IPS-NIHi7 (cell line): ENCODE measurements around the gene LRRC63.
"Not testable (repeated sequence)": the region's sequence is repeated elsewhere in the genome, so short reads cannot be mapped to it uniquely, and the experiment has no call there.

Experiments used
- DNase-seq: peaks from one replicate; pipeline ENCODE4 v3.0.0; 2012; ENCODE audit warnings: mixed read lengths; ENCODE audit errors: extremely low spot score

The LRRC63 gene

GRCh38 chr13:46235286-46235685 lies 23.6 kb downstream of the LRRC63 start:
- no peak for DNase-seq

GRCh38 chr13:46265292-46265691 lies 53.6 kb downstream of the LRRC63 start:
- no peak for DNase-seq

- DNase-seq = no peak
Observed at GRCh38 chr13:46267166-46267565, 55.4 kb downstream of the LRRC63 start.

DNA sequence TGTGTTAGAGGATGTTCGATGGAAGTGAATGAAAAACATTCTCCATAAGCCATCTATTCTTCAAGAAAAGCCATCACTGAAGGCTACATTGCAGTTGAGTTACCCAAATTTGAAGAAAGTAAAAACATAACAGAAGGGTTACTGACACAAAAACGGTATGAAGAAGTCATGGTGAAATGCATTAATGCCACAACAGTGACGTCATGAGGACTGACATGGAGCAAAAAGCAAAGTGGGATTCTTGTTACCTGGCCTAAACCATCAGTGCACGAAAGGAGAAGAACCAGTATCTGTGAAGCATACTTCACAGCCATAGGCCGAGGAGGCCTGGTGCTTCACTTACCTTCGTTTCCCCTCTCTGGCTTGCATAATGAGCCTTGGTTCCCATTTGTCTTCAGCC lies 58.7 kb downstream of the LRRC63 start:
- DNase-seq = no peak

DNA sequence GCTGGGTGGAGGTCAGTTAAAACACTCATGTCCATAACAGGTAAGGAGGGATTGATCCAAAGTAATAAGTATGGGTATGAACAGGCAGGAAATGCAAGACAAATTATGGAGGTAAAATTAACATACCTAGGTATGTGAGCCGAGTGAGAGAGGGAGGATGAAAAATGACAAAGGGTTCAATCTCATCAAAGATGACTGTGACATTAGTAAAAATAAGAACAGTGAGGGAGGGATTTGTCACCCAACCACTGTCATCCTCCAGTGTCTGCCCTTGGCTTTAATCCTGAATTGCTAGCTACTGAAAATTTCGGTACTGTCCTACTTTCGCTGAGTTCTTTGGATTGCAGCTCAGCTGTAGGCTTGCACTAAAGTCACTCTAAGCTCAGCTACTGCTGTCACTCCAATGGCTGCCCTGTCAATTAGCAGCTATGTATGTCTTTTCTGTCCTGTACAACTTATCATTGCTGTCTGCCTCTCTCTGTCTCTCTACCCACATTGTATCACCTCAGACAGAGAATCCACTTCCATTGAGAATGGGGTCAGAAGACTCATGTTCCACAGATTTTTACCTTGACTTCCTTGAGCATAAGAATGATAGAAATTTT lies 62.5 kb downstream of the LRRC63 start:
- DNase-seq = no peak

DNA sequence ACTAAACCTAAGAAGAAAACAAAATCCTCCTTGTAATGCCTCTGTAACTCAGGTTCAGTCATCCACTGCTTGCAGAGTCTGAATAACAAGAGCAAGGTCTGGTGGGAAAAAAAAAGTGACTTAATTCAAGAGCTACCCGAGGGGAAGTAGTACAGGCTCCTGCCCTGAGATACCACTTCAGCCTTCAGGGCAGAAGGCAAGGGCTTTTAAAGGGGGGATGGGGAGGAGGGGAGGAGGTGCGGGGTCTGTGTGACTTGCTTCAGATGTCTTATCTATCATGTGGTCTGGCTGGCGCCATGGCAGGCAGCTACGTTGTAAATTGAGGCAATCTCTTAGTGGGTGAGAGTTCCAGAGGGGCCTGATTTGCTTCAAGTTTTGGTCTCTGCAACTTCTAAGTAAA lies 66.7 kb downstream of the LRRC63 start:
- peak; percentile 50 for DNase-seq

GRCh38 chr13:46281779-46282178 lies 70.1 kb downstream of the LRRC63 start:
- DNase-seq = no peak

- DNase-seq = not testable (repeated sequence)
Observed at GRCh38 chr13:46283912-46284824, 72.4 kb downstream of the LRRC63 start.

- DNase-seq = no peak
Observed at GRCh38 chr13:46286972-46287371, 75.2 kb downstream of the LRRC63 start.

- DNase-seq = peak; percentile 58
Observed at GRCh38 chr13:46288570-46289259, 77.0 kb downstream of the LRRC63 start.

DNA sequence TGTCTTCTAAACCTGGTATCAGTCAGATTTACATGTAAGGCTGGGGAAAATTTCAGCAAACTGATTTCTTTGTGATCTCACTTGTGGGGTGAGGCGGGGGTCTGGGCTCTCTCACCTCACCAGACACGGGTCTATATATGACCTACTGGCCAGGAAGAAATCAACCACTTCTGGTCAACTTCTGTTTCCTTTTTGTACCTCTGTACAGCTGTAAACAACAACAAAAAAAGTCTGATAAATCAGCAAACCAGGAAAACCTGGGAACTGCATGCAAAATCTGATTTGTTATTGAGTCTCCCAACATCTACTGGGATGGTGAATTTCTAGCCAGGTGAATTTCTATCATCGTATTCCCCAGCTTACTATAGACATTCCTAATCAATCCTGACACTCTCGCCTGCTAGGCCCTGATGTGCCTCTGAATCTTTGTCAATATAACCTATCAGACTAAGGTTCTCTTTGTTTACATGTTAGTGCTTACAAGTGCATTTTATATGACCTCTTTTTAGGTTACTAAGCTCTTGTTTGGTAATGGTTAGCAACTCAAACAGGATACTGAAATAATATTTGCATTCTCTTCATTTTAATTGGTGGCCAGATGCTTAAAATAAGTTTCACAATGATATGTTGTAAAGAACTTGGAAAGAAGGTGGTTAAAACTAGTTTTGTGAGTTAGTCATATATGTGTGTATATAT lies 77.7 kb downstream of the LRRC63 start:
- no peak for DNase-seq

- DNase-seq = no peak
Observed at GRCh38 chr13:46290434-46290833, 78.7 kb downstream of the LRRC63 start.

DNA sequence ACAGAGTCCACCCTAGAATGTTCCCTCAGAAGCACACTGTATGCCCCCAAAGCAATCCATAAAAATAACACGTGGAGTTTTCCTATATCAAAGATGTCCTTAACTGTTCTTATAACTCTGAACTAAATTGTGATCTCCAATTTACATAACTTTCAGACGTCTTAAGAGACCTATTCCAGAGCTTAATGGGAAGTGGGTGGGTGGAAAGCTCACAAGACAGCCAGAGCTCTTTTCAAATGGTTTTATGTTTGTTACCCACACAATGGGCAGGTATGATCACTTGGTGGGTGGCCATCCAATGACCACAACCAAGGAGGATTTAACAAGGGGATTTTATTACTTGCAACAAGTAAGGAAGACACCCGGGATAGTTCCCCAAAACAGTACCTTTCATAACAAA lies 81.7 kb downstream of the LRRC63 start:
- no peak for DNase-seq

DNA sequence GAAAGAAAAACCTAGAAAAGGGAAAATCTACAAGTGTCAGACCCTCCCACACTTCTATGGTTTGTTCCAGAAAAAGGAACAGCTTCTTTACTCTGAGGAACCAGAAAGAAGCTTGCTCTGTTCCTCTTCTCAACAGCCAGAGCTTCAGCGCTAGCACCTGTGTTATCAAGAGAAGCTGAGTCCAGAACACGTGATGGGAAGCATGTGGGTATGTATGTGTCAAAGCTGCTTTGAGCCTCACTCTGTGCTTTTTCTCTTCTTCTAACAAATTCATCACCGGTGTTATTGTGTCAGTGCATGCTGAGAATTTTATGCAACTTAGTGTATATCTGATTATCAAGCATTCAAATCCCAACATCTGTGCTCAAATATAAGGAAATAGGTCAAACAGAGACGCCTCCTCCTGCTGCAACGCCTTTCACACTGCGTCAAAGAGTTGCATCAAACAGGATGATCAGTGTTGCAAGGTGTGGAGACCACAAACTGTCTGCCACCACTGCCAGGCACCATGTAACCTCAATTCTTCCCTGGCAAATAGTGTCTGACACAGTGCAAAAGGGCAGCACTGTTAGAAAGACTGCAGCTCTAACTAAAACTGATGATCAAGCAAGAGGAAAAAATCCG lies 83.9 kb downstream of the LRRC63 start:
- no peak for DNase-seq

- DNase-seq = no peak
Observed at GRCh38 chr13:46296115-46296822, 84.5 kb downstream of the LRRC63 start.

GRCh38 chr13:46296921-46297320 lies 85.2 kb downstream of the LRRC63 start:
- DNase-seq = no peak

DNA sequence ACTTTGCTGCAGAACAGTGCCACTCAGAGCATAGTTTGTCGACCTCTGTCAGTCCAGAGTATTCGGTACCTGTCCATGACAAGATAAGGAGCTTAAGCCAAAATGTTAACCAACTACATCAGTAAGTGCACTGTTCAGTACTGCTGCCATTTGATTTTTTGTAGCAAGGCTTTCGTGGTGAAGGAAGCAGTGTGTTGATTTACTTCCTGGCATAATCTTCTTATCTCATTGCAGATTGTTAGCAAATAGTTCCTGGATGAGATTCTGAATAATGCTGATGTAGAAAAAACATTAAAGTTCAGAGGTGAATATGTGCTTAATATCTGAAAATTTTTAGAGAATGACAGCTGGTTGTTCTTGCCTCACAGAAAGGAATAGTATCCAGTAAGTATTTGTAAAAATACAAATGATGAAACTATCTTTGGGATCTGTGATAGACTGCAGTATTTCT lies 85.7 kb downstream of the LRRC63 start:
- no peak for DNase-seq

DNA sequence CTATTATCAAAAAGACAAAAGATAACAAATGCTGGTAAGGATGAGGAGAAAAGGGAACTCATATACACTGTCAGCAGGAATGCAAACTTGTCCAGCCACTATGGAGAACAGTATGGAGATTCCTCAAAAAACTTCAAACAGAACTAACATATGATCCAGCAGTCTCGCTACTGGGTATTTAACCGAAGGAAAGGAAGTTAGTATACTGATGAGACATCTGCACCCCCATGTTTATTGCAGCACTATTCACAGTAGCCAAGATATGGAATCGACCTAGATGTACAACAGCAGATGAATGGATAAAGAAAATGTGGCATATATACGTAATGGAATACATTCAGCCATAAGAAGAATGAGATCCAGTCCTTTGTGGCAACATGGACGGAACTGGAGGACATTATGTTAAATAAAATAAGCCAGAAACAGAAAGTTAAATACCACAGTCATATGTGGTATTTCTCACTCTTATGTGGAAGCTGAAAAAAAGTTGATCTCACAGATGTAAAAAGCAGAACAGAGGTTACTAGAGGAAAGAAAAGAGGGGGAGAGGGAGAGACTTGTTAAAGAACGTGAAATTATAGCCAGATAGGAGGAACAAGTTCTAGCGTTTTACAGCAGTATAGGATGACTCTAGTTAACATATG lies 92.1 kb downstream of the LRRC63 start:
- DNase-seq = no peak

- no peak for DNase-seq
Observed at GRCh38 chr13:46304546-46304945, 92.8 kb downstream of the LRRC63 start.

GRCh38 chr13:46307554-46307953 lies 95.8 kb downstream of the LRRC63 start:
- no peak for DNase-seq
